Stimulated activated CD4-positive, alpha-beta T cell treated with anti-CD3 and anti-CD28 coated beads, Interleukin-15, amount 100 ng/mL, for 1 hour (primary cell): Measurements from ENCODE around the gene BLOC1S3.

Experiments
- DNase-seq, 2 donors: peaks; one replicate each; pipeline ENCODE4 v3.0.0-alpha.2; 2020; ENCODE audit warnings: low read depth in 1 of 2, low spot score in 1 of 2

The BLOC1S3 gene

DNA sequence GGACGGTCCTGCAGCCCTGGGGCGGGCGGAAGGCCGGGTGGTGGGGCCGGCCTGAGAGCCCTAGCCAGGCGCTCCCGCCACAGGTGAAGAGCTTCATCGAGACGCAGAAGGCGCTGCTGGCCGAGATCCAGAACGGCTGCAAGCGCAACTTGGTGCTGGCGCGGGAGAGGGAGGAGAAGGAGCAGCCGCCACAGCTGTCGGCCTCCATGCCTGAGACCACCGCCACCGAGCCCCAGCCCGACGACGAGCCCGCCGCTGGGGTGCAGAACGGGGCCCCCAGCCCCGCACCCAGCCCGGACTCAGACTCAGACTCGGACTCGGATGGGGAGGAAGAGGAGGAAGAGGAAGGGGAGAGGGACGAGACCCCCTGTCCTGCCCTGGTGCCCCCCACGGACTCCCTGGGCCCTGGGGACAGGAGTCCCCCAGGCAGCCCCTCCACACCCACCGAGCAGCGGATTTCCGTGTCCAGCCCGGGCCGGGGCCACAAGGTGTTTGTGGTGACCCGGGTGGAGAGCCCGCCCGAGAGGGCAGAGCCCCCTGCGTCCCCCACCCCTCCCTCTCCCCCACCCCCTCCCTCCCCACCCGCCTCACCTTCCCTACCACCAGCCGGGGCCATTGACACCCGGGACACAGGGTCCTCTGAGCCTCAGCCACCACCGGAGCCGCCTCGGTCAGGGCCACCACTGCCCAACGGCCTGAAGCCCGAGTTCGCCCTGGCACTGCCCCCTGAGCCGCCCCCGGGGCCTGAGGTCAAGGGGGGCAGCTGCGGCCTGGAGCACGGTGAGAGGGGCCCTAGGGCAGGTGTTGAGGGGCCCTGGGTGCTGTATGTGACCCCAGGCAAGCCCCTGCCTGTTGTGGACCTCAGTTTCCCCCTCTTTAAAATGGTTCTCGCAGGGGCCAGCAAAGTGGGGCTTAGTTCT is 33.1 kb upstream of the BLOC1S3 start:
- DNase-seq, result no peak

DNA sequence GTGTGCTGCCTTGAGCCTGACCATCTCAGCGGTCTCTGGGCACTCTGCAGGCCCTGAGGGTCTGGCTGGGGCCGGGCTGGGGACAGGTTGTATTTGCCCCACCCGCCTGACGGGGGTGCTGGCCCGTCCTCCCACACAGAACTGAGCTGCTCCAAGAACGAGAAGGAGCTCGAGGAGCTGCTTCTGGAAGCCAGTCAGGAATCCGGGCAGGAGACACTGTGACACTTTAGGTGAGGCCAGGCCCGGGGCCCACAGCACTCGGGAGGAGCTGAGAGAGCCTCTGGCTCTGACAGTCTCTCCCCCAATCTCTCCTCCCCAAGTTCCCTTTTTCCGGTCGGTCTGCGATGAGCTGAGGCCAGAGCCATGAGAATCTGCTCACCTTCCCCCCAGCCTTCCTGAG is 32.3 kb upstream of the BLOC1S3 start:
- no peak for DNase-seq

DNA sequence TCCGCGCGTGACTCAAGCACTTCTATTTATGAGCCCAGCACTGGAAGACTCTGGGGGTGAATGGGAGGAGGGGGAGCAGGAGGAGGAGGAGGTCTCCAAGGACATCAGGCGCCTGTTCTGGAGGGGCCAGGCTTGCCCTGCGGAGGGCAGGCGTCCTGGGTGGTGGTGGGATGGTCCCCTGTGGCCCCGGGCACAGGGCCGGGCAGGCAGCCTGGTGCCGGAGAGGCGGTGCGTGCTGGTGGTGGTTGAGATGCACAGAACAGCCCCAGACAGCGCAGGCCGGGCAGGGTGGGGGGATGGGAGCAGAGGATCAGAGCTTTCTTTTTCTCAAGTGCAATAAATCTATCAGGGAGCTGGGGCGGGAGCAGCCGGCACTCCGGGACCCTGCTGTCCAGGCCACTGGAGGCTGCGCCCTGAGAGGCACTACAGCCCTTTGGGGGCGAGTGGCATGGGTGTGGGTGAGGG is 31.8 kb upstream of the BLOC1S3 start:
- no peak for DNase-seq

DNA sequence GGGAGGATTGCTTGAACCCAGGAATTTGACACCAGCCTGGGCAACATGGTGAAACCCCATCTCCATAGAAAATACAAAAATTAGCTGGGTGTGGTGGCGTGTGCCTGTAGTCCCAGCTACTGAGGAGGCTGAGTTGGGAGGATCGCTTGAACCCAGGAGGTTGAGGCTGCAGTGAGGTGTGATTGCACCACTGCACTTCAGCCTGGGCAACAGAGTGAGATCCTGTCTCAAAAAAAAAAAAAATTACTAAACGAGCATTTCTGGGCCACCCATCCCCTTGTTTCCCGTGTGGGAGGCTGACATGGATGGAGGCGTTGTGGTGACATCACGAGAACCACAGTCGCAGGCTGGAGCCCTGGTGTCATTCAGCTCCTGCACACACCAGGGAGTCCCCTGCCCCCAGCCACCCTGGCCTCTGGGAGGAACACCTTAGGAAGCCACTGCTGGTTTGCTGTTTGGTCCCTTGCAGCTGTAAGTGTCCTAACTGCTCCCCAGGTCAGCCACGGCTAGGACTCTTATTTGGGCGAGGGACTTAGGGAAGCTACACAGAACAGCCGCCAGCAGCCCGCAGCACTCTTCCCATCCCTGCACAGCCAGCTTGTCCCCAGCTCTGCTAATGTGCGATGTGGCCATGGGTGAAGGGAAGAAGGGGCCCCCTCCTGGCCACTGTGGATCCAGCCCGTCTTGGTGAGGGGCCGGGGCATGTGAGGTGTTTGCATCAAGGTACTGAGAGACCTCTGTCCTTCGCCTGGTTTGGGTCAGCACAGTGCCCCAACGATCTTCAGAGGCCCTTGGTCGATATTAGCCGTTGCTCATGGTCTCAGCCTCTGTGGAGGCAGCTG is 30.5 kb upstream of the BLOC1S3 start:
- DNase-seq, result no peak

DNA sequence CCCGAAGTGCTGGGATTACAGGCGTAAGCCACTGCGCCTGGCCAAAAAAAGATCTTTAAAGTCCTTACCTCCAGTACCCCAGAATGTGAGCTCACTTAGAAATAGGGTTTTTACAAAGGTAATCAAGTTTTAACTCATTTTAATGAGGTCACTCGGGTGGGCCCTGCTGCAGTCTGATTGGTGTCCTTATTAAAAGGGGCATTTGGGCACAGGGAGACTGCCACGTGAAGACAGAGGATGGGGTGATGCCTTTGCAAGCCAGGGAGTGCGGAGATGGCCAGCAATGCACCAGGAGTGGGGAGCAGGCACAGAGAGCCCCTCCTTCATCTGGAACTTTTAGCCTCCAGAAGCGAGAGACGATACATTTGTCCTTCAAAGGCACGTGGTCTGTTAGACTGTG is 29.5 kb upstream of the BLOC1S3 start:
- DNase-seq, result no peak

DNA sequence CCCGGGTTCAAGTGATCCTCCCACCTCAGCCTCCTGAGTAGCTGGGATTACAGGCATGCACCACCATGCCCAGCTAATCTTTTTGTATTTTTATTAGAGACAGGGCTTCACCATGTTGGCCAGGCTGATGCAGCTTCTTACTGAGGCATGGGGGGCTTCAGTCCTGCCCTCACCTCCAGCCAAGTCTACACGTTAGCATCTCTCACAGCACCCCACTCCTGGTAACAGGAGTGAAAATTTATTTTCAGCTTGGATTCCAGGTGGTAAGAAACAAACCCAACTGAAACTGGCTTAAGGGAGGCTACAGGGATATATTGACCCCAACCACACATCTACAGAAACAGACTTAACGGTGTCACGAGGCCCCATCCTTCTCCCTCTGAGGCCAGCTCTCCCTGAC is 28.4 kb upstream of the BLOC1S3 start:
- no peak for DNase-seq

DNA sequence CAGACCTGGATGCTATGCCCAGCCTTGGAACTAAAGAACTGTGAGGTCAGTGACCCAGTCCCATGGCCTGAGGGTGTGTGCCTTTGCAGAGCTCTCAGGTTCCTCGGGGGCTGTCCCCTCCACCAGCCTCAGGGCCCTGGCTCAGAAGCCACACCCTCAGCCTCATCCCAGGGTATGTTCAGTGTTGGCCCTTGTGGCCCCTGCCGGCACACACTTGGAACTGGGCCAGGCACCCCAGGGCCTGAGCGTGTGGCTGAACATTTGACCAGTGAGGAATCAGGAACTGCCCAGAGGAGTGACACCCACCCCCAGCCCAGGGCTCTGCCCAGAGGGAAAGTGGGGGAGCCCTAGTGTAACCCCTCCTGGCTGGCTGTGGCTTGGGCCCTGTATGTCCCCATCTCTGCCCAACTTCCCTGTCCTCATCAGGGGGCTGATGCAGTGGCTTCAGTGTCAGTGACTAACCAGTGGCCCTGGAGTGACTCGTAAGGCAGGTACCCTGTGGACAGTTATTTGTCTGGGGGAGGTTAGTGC is 27.8 kb upstream of the BLOC1S3 start:
- DNase-seq, result no peak

DNA sequence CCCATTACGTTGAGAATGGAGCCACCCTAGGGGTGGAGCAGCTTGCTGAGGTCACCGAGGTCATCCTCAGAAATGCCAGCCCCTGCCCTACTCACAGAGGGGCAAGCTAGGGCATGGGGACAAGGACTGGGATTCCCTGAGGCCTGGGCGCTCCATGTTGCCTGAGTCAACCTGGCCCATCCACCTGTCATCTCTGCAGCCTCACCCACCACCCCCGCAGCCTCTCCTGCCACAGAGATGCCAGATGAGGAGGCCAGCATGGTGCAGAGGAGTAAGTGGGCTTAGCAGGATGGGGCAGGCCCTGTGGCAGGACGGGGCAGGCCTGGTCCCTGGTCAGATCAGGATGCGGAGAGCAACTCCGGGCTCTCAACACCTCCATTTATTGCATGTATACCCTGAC is 27.3 kb upstream of the BLOC1S3 start:
- DNase-seq, result no peak

DNA sequence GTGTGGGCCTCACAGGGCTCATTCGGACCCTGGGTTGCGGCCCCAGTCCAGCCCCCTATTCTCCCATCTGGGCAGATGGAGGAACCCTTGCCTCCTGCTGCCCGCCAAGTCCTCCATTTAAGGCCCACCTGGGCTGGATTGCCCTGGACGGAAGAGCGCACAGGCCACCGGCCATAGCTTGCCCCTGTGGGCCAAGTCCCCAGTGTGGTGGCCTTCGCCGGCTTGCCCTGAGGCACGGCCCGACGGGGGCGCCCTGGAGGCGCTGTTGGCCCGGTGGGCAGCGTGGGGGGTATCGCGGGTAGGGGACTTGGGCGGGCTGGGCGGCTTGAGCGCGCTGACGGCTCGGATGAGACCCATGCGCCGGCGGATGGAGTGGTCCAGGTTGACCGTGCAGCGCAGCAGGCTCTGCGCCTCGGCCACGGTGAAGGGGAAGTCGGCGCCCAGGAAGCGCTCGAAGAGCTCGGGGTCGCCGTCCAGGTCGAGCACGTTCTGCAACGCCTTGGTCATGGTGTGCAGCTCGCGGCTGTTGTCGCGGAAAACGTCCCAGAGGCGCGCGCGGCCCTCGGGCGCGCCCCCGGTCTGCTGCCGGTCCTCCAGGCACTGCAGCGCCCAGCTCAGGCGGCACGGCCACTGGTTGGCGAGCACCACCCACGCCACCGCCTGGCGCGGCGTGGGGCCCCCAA is 26.6 kb upstream of the BLOC1S3 start:
- no peak for DNase-seq

DNA sequence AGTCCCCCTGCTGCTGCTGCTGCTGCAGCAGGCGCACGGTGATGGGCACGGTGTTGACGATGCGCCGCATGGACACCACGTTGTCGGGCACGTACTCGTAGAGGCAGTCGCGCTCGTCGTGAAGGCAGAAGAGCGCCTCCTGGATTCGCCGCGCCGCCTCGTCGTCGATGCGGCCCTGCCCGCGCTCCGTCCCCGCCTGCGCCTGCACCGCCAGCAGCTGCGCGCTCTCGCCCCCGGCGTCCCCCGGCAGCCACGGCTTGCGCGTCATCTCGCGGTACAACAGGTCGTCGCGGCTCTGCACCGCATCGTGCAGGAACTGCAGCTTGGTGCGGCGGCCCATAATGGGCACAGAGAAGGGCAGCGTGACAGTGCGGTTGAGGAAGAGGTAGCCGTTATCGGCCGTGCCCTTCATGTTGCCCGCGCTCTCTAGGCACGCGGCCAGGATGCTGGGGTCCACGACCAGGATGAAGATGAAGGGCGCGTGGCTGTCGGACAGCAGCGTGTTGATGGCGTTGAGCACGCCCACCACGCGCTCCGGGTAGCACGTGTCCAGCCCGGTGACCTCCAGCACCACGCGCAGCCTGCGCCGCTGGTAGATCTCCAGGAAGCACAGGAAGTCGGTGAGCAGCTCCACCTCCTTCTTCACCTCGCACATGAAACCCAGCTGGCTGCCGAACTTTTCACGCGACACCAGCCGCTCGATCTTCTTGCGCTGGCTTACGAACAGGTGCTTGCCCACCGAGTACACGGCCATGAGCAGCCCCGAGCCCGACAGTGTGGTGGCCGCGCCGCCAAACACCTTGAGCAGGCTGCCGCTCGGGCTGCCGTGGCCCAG is 25.9 kb upstream of the BLOC1S3 start:
- DNase-seq, result no peak

DNA sequence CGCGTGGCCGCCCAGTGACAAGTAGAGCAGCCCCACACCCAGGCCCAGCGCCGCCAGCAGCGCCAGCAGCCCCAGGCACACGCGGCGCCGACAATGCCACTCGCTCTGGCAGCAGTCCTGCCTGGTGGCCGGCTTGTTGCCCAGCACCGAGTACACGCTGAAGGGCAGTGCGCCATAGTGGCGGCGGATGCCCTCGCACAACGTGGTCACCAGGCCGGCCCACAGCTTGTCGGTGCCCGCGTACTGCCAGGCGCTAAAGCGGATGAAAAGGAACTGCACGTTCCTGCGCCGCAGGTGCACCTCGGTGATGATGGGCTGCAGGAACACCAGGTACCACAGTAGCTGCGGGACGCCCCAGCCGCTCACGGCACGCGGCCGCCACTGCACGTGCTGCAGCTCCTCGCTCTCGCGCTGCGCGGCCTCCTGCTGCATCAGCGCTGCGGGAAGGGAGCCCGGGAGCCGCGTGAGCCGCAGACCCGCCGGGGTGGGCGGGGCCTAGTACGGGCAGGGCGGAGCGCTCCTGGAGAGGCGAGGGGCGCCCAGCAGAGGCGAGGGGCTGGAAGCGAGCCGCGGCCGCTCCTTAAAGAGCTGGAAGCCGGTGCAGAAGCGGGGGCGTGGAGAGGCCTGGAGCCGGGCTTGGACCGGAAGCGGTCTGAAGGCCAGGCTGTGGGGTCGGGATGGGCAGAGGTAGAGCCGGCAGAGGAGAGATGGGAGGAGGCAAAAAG is 25.1 kb upstream of the BLOC1S3 start:
- peak in 1 of 2 donors; percentile 21 for DNase-seq

DNA sequence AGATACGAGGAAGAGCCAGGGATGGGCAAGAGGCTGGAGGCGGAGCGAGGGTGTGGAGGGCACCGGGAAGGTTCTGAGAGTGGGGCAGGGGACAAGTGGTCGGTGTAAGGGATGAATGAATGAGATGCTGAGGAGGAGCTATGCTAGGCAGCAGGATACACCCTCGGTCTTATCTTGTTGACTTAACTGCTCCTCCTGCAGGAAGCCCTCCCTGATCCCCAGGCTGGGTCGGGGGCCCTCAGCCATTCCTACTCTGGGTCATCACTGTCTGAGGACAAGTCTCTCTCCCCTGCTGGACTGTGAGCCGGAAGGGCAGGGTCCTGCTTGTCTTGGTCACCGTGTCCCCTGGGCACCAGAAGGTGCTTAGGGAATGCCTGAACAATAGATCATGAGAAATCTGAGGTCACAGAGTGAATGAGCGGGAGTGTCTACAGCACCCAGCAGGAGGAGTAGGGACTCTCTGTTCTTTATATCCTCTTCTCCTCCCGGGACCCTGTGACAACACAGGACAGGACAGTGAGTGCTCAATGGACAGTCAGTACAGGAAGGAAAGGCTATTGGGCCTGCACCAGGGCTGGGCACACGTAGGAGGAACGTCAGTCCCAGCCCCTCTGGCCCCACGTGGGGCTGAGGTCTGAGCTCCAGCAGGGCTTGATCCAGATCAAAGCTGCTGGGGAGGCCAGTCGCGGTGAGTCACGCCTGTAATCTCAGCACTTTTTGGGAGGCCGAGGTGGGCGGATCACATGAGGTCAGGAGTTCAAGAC is 24.3 kb upstream of the BLOC1S3 start:
- no peak for DNase-seq

DNA sequence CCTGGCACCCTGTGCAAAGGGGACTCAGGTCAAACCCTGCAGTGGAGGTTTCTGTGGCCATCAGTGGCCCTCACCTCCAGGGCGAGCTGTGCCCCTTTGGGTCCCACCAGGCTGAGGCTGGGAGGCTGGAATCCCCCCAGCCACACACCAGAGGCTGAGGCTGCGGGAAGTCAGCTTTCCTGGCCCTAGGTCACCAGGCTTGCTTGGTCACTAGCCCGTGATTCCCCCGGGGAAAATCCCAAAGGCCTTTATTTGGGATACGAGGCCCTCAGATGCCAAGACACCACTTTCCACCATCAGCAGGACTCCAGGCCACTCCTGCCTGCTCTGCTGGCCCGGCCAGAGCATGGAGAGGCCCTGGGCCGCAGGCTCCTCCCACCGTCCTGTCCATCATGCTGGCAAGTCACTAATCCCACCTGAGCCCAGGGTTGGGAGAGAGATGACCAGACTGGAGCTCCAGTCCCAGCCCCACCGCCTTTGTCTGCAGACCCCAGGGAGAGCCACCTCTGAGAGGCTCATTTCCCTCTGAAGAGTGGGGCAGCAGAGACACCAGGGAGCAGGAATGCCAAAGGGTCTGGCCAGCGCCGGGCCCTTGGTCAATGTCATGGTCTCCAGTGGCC is 22.5 kb upstream of the BLOC1S3 start:
- DNase-seq, result no peak

DNA sequence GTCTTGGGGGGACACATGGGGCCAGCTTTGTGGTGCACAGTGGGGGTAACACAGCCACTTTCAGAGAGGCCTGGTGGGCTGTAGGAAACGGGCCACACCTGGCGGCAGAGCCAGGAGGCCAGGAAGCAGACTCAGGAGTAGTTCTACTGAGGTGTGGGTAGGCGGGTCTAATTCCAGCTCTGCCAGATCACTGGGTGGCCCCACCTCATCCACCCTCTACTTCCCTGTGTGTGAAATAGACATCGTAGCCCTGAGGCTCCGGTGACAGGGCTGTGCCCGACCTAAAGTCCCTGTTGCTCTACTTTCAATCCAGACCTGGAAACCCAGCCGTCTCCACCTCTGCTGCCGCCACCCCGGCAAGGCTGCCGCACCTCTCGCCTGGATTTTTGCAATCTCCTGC is 21.8 kb upstream of the BLOC1S3 start:
- no peak for DNase-seq

DNA sequence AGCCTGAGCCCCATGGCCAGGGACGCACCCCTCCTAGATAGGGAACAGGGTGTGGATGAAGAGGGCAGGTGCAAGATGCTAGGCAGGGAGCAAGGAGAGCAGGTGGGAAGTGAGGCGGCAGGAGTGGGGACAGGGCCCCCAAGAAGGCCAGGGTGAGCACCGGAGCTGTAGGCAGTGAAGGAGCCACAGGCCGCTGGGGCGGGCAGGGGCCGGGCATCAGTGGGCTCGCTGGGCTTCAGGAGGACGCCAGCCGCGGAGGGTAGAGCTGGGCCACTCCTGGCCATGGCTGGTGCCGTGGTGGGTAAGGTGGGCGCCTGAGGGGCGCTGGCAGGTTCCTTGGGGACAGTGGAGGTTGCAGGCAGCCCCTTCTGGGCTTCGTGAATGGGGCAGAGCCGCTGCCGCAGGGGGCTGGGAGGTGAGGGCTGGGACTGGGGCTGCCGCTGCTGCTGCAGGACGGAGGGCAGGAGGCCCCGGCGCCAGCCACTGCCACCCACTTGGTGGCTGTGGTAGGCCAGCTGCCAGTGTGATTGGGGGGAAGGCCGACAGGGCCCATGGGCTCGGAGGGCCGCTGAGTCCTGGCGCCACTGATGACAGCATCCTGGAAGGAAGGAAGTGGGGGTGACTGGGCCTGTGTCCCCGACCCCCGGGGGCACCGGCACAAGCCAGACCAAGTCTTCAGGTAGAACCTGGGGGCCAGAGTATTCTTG is 19.9 kb upstream of the BLOC1S3 start:
- no peak for DNase-seq

DNA sequence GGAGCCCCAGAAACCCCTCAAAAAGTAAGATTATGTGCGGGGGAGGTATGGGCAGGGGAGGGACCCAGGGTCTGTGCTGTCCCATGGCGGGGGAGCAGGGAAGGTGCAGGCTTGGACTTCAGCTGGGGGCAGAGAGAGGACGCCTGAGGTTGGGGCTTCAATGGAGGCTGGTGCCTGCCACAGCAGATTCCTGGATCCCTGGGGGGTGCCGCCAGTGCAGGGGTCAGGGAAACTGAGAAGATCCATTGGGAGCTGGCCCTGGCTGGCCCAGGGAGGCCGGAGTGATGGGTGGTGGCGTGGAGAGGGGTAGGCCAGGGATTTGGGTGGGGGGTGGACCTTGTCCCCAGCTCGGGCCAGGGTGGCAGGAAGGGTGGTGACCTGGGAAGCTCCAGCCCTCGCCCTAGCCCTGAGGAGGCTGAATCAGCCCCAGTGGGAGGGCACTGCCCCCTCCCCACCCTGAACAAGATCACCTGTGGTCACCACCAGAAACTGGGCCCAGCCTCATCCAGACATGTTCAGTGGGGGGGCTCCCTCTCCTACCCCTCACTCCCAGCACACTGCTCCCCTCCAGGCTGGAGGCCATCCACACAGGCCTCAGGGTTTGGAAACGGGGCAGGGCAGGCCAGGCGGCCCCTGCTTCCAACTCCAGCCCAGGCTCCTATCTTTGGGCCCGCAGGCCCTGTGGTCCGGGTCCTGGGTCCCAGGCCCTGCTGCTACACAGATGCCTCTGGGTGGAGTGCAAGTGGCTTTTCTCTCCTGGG is 19.2 kb upstream of the BLOC1S3 start:
- no peak for DNase-seq

DNA sequence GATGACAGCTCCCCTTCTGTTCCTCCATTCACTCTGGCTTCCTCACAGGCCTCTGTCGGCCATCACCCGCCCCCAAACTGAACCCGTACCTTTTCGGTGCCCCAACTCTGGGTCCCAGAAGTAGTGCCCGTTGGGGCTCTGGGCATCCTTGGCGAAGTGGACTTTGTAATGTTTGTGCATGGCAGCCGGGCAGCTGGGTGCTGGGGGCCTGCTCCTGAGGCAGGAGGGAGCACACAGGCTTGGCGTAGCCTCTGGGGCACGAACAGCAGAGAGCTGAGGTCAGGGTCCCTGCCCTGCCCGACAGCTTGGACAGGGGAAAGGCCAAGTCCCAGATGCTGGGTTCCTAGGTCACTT is 18.6 kb upstream of the BLOC1S3 start:
- DNase-seq, result no peak
